Stimulated activated naive CD4-positive, alpha-beta T cell (primary cell): ENCODE data around the gene INS.

Source experiments
- DNase-seq, 6 experiments: peaks; one replicate each; lab custom pipeline; 2025; lab: John Stamatoyannopoulos, UW

INS gene

GRCh38 chr11:2164861-2165555, 4.0 kb upstream of the INS start:
- no peak for DNase-seq

GRCh38 chr11:2164081-2164480, 3.1 kb upstream of the INS start:
- no peak for DNase-seq

- DNase-seq, result no peak
Measured at GRCh38 chr11:2163428-2163978, 2.5 kb upstream of the INS start.

GRCh38 chr11:2159536-2160413, 1.2 kb downstream of the INS start:
- DNase-seq, result no peak

- no peak for DNase-seq
Measured at GRCh38 chr11:2158966-2159365, 2.0 kb downstream of the INS start.

- DNase-seq, result no peak
Measured at GRCh38 chr11:2158296-2158737, 2.7 kb downstream of the INS start.

- DNase-seq, result no peak
Measured at GRCh38 chr11:2157294-2158040, 3.5 kb downstream of the INS start.

GRCh38 chr11:2156416-2157182, 4.4 kb downstream of the INS start:
- DNase-seq, result peak in 5 of 6 experiments; percentile 14 to 47 (median 30)

GRCh38 chr11:2155511-2155910, 5.5 kb downstream of the INS start:
- no peak for DNase-seq

GRCh38 chr11:2154889-2155288, 6.1 kb downstream of the INS start:
- no peak for DNase-seq

- no peak for DNase-seq
Measured at GRCh38 chr11:2154195-2154585, 6.8 kb downstream of the INS start.

- no peak for DNase-seq
Measured at GRCh38 chr11:2153581-2154194, 7.3 kb downstream of the INS start.

GRCh38 chr11:2151500-2152257, 9.3 kb downstream of the INS start:
- DNase-seq, result peak; percentile 61 to 87 (median 70)

GRCh38 chr11:2149864-2150847, 10.9 kb downstream of the INS start:
- no peak for DNase-seq

- no peak for DNase-seq
Measured at GRCh38 chr11:2149460-2149859, 11.5 kb downstream of the INS start.

- no peak for DNase-seq
Measured at GRCh38 chr11:2148595-2148994, 12.4 kb downstream of the INS start.

- DNase-seq, result no peak
Measured at GRCh38 chr11:2147391-2147790, 13.6 kb downstream of the INS start.

- DNase-seq, result no peak
Measured at GRCh38 chr11:2146051-2146450, 15.0 kb downstream of the INS start.
